Measurements from ENCODE around the gene LRRIQ3. TPM values are rescaled to one million over a fixed set of nuclear protein-coding genes. Genes with fewer than 3 reads are reported as not detected.

LRRIQ3 gene
- 0.23 and 0.95 TPM in 2 replicates for total RNA-seq (2014; rRNA removed)
- percentile 13 among the genes with signal in this experiment for Bru-seq, nascent RNA
- BruChase-seq, experiment 1, labeled RNA remaining after a 6-hour chase, result percentile 10 among the genes with signal in this experiment
- percentile 10 among the genes with signal in this experiment for BruChase-seq, experiment 2, labeled RNA remaining after a 2-hour chase
- long read RNA-seq, result 0 reads

- H3K4me1 ChIP-seq (ENCODE audit: insufficient read depth, low read length), result peaks cover 12% of the 10 kb centered on the region; the same call in 1 of the 2 replicates
- peak; percentile 95 for ATAC-seq
- no peaks in the 10 kb centered on the region for H3K79me2 ChIP-seq (ENCODE audit: low read length)
- intact Hi-C loops (cut with micrococcal nuclease), result loop anchor here (1.0 to 10.0 kb wide), 4 partner anchors 24 to 535 kb away; partner anchors contain the start of genes CRYZ and TYW3
- peak within 1 kb of the TSS; percentile 81 for H3K9ac ChIP-seq (ENCODE audit: low read length)
- no peaks in the 10 kb centered on the region for H3K36me3 ChIP-seq (ENCODE audit: low read depth, low read length)
- no peaks in the 10 kb centered on the region for H3K27me3 ChIP-seq (ENCODE audit: low read length)
- no peaks in the 10 kb centered on the region for H3K9me2 ChIP-seq (replicated peaks; ENCODE audit: low read length)
- H3K4me2 ChIP-seq (ENCODE audit: low read length), result peak within 1 kb of the TSS; percentile 88
- H4K20me1 ChIP-seq (ENCODE audit: low read length), result no peaks in the 10 kb centered on the region
- H2AFZ ChIP-seq (ENCODE audit: low read length), result peak within 1 kb of the TSS; percentile 99
- H3K27ac ChIP-seq (ENCODE audit: low read length), result peak within 1 kb of the TSS; percentile 7
- TF ChIP-seq EZH2 (IDR thresholded peaks at IDR 0.05; ENCODE audit: low read length, unreplicated experiment), result no peak
- no peak for TF ChIP-seq CTCF (conservative IDR thresholded peaks at IDR 0.05; ENCODE audit: low read depth, low read length)
- no peak for TF ChIP-seq EZH2phosphoT487 (IDR thresholded peaks at IDR 0.05; ENCODE audit: borderline replicate concordance, low read length)
- POLR2A ChIA-PET (ENCODE audit: unreplicated experiment), result interaction anchor here (0.6 kb wide), 1 partner anchor 1614 kb away, joined by 4 read pairs; no protein-coding TSS in a partner anchor
- H3F3A ChIP-seq (ENCODE audit: low read length, unreplicated experiment), result no peaks in the 10 kb centered on the region
- CTCF ChIA-PET, result no interaction called here
- DNase-seq, result peak; percentile 93
- H3K9me3 ChIP-seq (ENCODE audit: low read length), result no peaks in the 10 kb centered on the region
- TSS peak; percentile 60 for BruUV-seq (replicated peaks)
- peak within 1 kb of the TSS; percentile 80 for H3K4me3 ChIP-seq (ENCODE audit: low read length)
Observed at GRCh38 chr1:74197657-74198552, at the start of gene LRRIQ3, which contains the start of gene FPGT. Gene LRRIQ3 (minus strand): TSS chr1:74198176. CDS start chr1:74183684, 14,492 bp downstream. Gene FPGT (plus strand): TSS chr1:74198242. CDS start chr1:74198279, 37 bp downstream.

GRCh38 chr1:74246315-74246714 is 48.3 kb upstream of the LRRIQ3 start:
- H4K20me1 ChIP-seq (ENCODE audit: low read length), result no peaks in the 10 kb centered on the region
- intact Hi-C loops (cut with micrococcal nuclease), result no loop called here
- H3K79me2 ChIP-seq (ENCODE audit: low read length), result no peaks in the 10 kb centered on the region
- CTCF ChIA-PET, result no interaction called here
- DNase-seq, result no peak
- peaks cover 6% of the 10 kb centered on the region; the same call in 1 of the 2 replicates for H3K27me3 ChIP-seq (ENCODE audit: low read length)
- H3K9me3 ChIP-seq (ENCODE audit: low read length), result no peaks in the 10 kb centered on the region
- no peak overlapping the region for H2AFZ ChIP-seq (ENCODE audit: low read length)
- no peaks in the 10 kb centered on the region for H3K9me2 ChIP-seq (replicated peaks; ENCODE audit: low read length)
- no peaks in the 10 kb centered on the region for H3K36me3 ChIP-seq (ENCODE audit: low read depth, low read length)
- H3K4me3 ChIP-seq (ENCODE audit: low read length), result no peak overlapping the region
- no peak for TF ChIP-seq EZH2phosphoT487 (IDR thresholded peaks at IDR 0.05; ENCODE audit: borderline replicate concordance, low read length)
- no peak for TF ChIP-seq CTCF (conservative IDR thresholded peaks at IDR 0.05; ENCODE audit: low read depth, low read length)
- TF ChIP-seq EZH2 (IDR thresholded peaks at IDR 0.05; ENCODE audit: low read length, unreplicated experiment), result no peak
- no peaks in the 10 kb centered on the region for H3K4me1 ChIP-seq (ENCODE audit: insufficient read depth, low read length)
- ATAC-seq, result peak; percentile 33
- no peaks in the 10 kb centered on the region for H3F3A ChIP-seq (ENCODE audit: low read length, unreplicated experiment)
- POLR2A ChIA-PET (ENCODE audit: unreplicated experiment), result no interaction called here
- BruUV-seq (replicated peaks), result no TSS peak
- no peak overlapping the region for H3K9ac ChIP-seq (ENCODE audit: low read length)
- no peak overlapping the region for H3K27ac ChIP-seq (ENCODE audit: low read length)
- no peak overlapping the region for H3K4me2 ChIP-seq (ENCODE audit: low read length)
